Prostate gland (tissue), 2 donors: ENCODE data around the gene FAR2. TPM values are rescaled to one million over a fixed set of nuclear protein-coding genes. Genes with fewer than 3 reads are reported as not detected.

ENCODE experiments used
- DNase-seq: peaks from one replicate; pipeline ENCODE4 v3.0.0-alpha.2; 2019; ENCODE audit warnings: low spot score
- H3K27ac ChIP-seq, 2 donors: fragments of 200-600 bp; sonication (generic); 2 replicates each; pipeline ENCODE4 v1.5.1; 2017 to 2019
- H3K27me3 ChIP-seq: fragments of 200-600 bp; sonication (generic); replicated peaks from 2 replicates; pipeline ENCODE4 v1.5.1; 2019; ENCODE audit not compliant: insufficient read depth
- H3K36me3 ChIP-seq, 2 donors: fragments of 200-600 bp; sonication (generic); 1 replicate in 1 of 2; 2 replicates in 1 of 2; pipeline versions ENCODE4 v1.5.1 to v1.8.1; 2017 to 2019
- H3K4me1 ChIP-seq: fragments of 200-600 bp; sonication (generic); replicated peaks from 2 replicates; pipeline ENCODE4 v1.5.1; 2019
- H3K4me3 ChIP-seq, 2 donors: fragments of 200-600 bp; sonication (generic); 2 replicates each; pipeline ENCODE4 v1.5.1; 2017 to 2019
- H3K9me3 ChIP-seq: fragments of 200-600 bp; sonication (generic); 2 replicates; pipeline ENCODE4 v1.5.1; 2017
- POLR2A ChIP-seq: fragments of 450-650 bp; IDR thresholded peaks from one replicate; pipeline ENCODE4 v1.6.1; 2016; ENCODE audit warnings: antibody characterized with exemption, mild to moderate bottlenecking
- POLR2AphosphoS5 ChIP-seq: sonication (generic); formaldehyde crosslinking; IDR thresholded peaks from one replicate; pipeline ENCODE4 v1.6.1; 2017; ENCODE audit warnings: antibody characterized with exemption
- WGBS: methylation state at CpG from one replicate; pipeline ENCODE4 v1.1.5; 2018; 5-methylcytosine and 5-hydroxymethylcytosine counted together
- intact Hi-C: fragments of 100-400 bp; cut with DNase I; formaldehyde crosslinking; loops from one replicate; pipeline ENCODE4 v1.14.2; 2022
- total RNA-seq, 2 donors: library from RNA; depleted of rRNA; stranded (reverse); fragments of >200 nt; gene quantifications; one replicate each; pipeline ENCODE4 v1.1.0, GENCODE V29; 2016
- TF ChIP-seq, protein P1 (sequence below), 4 experiments: fragments of 200-600 bp in 2 of 4; fragments of 450-650 bp in 2 of 4; sonication (generic) in 2 of 4; IDR thresholded peaks; 1 replicate in 3 of 4; 2 replicates in 1 of 4; pipeline ENCODE4 v1.5.1; 2016 to 2019; ENCODE audit warnings: antibody characterized with exemption in 4 of 4, mild to moderate bottlenecking in 2 of 4, moderate library complexity in 2 of 4

FAR2 gene
- total RNA-seq, 2 donors from 2014 or later: 3.1 to 7.2 TPM

DNA sequence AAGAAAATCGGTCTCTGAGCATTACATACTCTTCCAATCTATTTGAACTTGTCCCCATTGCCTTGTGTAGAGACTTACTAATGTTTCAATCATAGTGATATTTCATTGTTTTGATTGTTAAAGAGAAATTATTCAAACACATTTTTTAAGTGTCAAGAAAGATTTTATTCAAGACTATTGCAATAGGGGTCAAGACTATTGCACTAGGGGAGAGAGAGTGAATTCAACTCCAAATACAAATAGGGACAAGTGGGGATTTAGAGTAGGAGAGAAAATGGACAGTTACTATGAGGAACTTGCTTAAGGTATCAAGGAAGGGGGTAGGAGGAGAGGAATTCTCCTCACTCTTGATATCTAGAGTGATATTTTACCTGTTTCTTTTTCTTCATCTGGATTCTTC lies 73.1 kb downstream of the FAR2 start:
- 97% methylated on average over 1 of the region's 1 CpG for WGBS
- no peak for TF ChIP-seq POLR2AphosphoS5
- TF ChIP-seq POLR2A: no peak
- TF ChIP-seq, protein P1, sequence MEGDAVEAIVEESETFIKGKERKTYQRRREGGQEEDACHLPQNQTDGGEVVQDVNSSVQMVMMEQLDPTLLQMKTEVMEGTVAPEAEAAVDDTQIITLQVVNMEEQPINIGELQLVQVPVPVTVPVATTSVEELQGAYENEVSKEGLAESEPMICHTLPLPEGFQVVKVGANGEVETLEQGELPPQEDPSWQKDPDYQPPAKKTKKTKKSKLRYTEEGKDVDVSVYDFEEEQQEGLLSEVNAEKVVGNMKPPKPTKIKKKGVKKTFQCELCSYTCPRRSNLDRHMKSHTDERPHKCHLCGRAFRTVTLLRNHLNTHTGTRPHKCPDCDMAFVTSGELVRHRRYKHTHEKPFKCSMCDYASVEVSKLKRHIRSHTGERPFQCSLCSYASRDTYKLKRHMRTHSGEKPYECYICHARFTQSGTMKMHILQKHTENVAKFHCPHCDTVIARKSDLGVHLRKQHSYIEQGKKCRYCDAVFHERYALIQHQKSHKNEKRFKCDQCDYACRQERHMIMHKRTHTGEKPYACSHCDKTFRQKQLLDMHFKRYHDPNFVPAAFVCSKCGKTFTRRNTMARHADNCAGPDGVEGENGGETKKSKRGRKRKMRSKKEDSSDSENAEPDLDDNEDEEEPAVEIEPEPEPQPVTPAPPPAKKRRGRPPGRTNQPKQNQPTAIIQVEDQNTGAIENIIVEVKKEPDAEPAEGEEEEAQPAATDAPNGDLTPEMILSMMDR (IDR thresholded peaks at IDR 0.05): no peak
- H3K27me3 ChIP-seq: no peaks in the 10 kb centered on the region
- intact Hi-C loops: no loop called here
- H3K36me3 ChIP-seq: no peaks in the 10 kb centered on the region
- H3K9me3 ChIP-seq: no peaks in the 10 kb centered on the region
- no peak for DNase-seq
- no peak overlapping the region for H3K4me3 ChIP-seq
- H3K27ac ChIP-seq: no peak overlapping the region
- H3K4me1 ChIP-seq: no peaks in the 10 kb centered on the region

DNA sequence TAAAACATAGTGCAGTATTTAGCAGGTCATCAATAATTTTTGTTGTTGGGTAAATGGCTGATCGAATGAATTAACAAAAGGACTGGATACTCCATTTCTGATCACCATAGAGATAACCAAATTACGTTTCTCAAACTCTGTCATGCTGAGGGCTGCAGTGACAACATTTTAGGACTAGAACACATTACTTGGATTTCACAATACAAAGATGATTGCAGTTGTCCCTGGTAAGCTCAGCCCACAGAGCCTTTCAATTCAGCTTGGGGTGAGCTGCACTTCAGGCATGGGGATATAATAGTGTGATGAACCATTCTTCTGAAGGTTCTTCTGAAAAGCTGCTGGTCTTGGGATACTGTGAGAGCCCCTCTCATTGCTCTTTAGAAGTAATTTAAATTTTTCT lies 74.3 kb downstream of the FAR2 start:
- TF ChIP-seq POLR2A: no peak
- TF ChIP-seq POLR2AphosphoS5: no peak
- WGBS: 92% methylated on average over 2 of the region's 2 CpGs
- no peak for DNase-seq

DNA sequence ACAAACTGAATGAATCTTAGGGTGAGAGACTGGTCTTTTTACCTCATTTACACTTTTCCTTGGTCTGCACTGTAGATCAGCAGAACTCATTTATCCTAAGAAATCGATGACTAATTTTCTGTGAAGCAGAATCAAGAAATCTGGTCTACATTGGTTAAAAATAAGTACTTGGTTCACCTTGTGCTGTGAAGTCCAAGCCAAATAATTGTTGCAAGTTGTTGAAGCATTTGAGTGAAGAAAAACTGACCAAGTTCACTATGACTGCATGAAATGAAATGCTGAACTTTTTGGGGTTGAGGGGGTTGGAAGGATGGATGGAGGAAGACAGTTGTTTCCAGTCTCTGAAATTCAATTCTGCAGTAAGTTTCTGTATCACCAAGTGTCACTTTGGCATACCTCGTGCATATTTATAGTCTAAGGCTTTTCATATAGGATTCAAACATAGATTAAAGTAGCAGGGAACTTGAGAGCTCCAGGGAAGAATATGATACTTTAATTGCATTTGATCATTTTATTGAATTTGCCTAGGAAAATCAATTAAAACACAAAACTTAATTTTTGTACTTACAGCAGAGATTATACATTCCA lies 75.0 kb downstream of the FAR2 start:
- no peaks in the 10 kb centered on the region for H3K4me1 ChIP-seq
- WGBS: 81% methylated on average over 2 of the region's 2 CpGs
- no peak overlapping the region for H3K4me3 ChIP-seq
- H3K36me3 ChIP-seq: no peaks in the 10 kb centered on the region
- intact Hi-C loops: no loop called here
- H3K27ac ChIP-seq: no peak overlapping the region
- DNase-seq: no peak
- no peaks in the 10 kb centered on the region for H3K9me3 ChIP-seq
- no peaks in the 10 kb centered on the region for H3K27me3 ChIP-seq
- no peak for TF ChIP-seq POLR2A
- TF ChIP-seq, protein P1 (IDR thresholded peaks at IDR 0.05): no peak
- TF ChIP-seq POLR2AphosphoS5: no peak

More for the DNA sequence above, 74.3 kb downstream of the FAR2 start:
- Histone ChIP-seq H3K36me3 (no peaks in the 10 kb centered on the region), H3K4me3 (no peak overlapping the region), H3K9me3 (no peaks in the 10 kb centered on the region), H3K27ac (no peak overlapping the region), H3K4me1 (no peaks in the 10 kb centered on the region), H3K27me3 (no peaks in the 10 kb centered on the region)
- intact Hi-C loops: no loop called here

DNA sequence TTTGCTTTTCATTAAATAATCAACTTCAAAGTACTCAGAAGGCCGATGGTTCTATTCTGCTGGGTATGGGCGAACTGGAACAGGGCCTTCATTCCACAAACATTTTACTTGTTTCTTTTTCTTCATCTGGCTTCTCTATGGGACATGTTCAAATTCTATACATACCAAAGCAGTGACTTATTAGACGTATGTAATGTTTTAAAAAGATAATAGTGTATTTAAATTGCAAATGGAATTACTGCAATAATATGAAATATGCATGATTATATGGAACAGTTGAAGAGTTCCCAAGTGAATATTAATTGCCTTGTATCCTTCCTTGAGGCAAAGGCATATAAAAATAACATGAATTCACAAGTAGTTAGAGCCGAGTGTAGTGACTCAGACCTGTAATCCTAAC lies 75.5 kb downstream of the FAR2 start:
- intact Hi-C loops: no loop called here
- 75% methylated on average over 4 of the region's 4 CpGs for WGBS
- Histone ChIP-seq H3K4me3 (no peak overlapping the region), H3K4me1 (no peaks in the 10 kb centered on the region), H3K36me3 (no peaks in the 10 kb centered on the region), H3K9me3 (no peaks in the 10 kb centered on the region), H3K27ac (no peak overlapping the region), H3K27me3 (no peaks in the 10 kb centered on the region)
- DNase-seq: no peak
- TF ChIP-seq, protein P1 (IDR thresholded peaks at IDR 0.05): no peak
- no peak for TF ChIP-seq POLR2AphosphoS5
- no peak for TF ChIP-seq POLR2A

DNA sequence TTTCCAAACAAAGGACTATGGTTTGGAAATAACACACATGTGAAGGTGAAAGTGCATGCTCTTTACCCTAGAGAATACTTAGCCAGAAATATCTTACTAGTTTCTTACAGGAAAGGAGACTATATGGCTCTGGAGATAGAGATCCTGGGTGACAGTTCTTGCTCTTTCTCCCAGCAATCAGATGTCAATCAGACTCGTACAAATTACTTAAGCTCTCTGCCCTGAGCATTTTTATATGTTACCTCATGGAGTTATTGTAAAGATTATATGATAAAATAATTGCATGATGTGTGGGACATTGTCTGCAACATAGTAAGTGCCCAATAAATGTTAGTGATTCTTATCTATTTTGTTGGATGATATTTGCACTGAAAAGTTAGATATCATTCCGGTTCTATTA lies 76.8 kb downstream of the FAR2 start:
- Histone ChIP-seq H3K4me3 (no peak overlapping the region), H3K27me3 (no peaks in the 10 kb centered on the region), H3K36me3 (no peaks in the 10 kb centered on the region), H3K9me3 (no peaks in the 10 kb centered on the region), H3K4me1 (no peaks in the 10 kb centered on the region), H3K27ac (no peak overlapping the region)
- intact Hi-C loops: no loop called here
- TF ChIP-seq POLR2A (no peak), POLR2AphosphoS5 (no peak)
- TF ChIP-seq, protein P1 (IDR thresholded peaks at IDR 0.05): no peak
- DNase-seq: no peak
- 21% methylated on average over 2 of the region's 2 CpGs for WGBS
